Stimulated activated CD8-positive, alpha-beta memory T cell treated with anti-CD3 and anti-CD28 coated beads, Interleukin-12 subunit alpha, Interleukin-12 subunit beta, amount 100 ng/mL, for 4 hours (primary cell): ENCODE data around the gene TRAPPC3.

Experiments
- DNase-seq: peaks from one replicate; pipeline ENCODE4 v3.0.0-alpha.2; 2020; ENCODE audit warnings: low read depth

Gene TRAPPC3

DNA sequence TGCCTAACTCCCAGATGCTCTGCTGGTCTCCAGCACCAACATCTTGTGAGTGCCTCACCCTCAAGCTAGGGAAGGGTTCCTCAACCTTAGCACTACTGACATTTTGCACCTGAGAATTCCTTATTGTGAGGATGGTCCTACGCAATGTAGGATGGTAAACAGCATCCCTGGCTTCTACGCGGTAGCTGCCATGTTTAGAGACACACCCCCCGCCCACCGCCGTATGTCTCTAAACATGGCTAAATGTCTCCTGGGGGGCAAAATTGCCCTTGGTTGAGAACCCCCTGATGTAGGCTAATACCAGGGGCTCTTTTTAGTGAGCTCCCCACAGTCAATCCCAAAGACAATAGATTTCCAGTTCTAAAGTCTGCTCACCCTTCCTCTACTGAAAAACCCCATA lies 4.2 kb upstream of the TRAPPC3 start:
- DNase-seq, result no peak

- DNase-seq, result no peak
Observed at GRCh38 chr1:36151845-36152203, 2.5 kb upstream of the TRAPPC3 start.

GRCh38 chr1:36151134-36151844 lies 2.0 kb upstream of the TRAPPC3 start:
- no peak for DNase-seq

- peak; percentile 58 for DNase-seq
Observed at GRCh38 chr1:36150296-36151133, 1.2 kb upstream of the TRAPPC3 start.

DNA sequence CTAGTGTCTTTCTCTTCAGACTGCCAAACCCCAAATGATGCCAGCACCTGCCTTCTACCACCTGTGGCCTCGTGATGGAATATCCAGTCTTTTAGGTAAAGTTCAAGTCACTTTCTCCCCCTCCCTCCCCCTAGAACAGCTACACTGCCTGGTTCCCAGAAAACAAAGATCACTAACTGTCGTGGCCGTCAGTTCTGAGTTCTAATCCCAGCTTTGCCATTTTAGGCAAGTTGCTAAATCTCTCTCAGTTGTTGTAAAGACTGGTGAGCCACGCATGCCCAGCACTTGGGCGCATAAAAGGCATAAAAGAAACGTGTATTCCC lies 648 bp upstream of the TRAPPC3 start:
- no peak for DNase-seq

DNA sequence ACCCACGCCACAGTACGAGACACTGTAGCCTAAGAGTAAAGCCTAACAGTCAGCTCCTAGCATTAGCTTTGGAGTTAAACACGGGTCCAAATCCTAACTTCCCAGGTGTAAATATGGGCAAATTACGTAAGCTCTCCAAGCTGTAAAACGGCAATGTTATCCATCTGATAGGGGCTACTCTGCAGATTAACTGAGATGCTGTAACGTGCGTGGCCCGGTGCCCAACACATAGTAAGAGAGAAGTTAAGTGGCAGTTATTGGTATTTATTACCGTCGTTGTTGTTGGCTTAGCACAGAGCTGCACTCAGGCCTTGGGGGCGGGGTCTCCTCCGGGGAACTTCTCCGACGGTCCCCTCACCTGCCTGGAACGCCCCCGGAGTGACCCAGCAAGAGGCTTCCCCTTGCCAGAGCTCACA lies 457 bp downstream of the TRAPPC3 start:
- no peak for DNase-seq

- DNase-seq, result no peak
Observed at GRCh38 chr1:36144413-36144812, 4.9 kb downstream of the TRAPPC3 start.

- DNase-seq, result no peak
Observed at GRCh38 chr1:36143424-36143823, 5.9 kb downstream of the TRAPPC3 start.

DNA sequence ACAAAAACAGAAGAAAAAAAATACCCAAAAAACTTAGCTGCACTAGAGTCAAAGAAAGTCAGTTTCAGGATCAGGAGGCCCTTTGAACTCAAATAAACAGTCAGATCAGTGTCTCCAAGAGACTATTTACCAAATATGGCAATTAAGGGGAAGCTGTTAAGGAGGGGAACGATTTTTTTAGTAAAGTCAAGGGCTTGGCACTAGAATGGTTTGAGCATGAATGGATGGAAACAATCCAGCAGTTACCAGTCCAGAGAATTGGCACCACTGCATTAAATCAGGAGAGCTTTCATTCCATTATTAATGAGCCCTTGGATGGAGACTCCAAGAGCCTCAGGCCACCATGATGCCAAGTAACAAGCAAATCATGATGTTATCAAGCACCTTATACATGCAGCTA lies 7.2 kb downstream of the TRAPPC3 start:
- DNase-seq, result no peak

- DNase-seq, result no peak
Observed at GRCh38 chr1:36139521-36139920, 9.8 kb downstream of the TRAPPC3 start.

GRCh38 chr1:36137776-36138175 lies 11.5 kb downstream of the TRAPPC3 start:
- DNase-seq, result no peak

DNA sequence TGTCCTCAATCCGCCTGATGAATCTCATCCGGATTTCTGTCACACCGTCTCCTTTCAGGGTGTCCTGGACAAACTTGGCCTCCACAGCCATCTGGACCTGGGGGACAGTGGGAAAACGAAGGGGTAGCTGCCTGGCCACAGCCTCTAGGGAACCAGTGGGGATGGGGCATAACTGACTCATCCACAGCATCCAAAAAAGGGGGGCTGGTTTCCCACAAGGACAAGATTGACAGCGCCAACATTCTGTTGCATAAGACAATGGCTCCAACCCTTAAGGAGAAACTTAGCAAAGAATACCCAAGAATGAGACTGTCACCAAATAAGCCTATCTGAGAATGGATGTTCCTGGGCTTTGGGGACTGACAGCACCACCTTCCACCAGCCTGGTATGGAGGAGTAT lies 12.1 kb downstream of the TRAPPC3 start:
- DNase-seq, result no peak

- no peak for DNase-seq
Observed at GRCh38 chr1:36136535-36136934, 12.8 kb downstream of the TRAPPC3 start.

DNA sequence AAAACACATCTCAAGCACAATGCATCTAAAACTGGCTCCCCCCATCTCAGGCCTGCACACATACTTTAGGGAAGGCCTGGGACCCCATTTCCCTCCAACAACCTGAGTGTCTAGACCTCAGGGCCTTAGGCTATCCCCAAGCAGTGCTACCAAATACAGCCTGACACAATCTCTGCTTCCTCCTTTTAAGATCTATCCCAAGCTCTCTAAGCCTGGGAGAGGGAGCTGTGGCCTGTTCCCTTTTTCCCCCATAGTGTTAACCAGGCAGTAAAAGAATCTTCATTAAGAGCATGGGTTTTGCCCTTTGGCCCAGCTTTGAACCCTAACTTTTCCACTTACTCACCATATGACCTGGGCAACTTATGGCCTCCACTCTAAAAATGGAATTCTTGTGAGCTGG lies 13.5 kb downstream of the TRAPPC3 start:
- no peak for DNase-seq

DNA sequence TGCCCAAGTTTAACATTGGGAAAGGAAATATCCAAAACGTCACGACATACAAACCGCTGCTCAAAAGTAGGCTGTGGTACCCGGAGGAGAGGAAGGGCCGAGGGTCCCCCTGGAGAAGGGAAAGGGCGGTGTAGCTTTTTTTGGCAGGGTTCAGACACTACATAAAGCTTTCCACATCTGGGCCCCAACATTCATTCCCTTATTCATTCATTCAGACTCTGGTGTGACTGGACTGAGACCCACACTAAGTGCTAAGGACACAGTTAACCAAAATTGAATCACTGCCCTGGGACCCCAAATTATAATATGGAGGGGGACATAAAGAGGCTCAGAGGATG lies 14.0 kb downstream of the TRAPPC3 start:
- DNase-seq, result no peak

DNA sequence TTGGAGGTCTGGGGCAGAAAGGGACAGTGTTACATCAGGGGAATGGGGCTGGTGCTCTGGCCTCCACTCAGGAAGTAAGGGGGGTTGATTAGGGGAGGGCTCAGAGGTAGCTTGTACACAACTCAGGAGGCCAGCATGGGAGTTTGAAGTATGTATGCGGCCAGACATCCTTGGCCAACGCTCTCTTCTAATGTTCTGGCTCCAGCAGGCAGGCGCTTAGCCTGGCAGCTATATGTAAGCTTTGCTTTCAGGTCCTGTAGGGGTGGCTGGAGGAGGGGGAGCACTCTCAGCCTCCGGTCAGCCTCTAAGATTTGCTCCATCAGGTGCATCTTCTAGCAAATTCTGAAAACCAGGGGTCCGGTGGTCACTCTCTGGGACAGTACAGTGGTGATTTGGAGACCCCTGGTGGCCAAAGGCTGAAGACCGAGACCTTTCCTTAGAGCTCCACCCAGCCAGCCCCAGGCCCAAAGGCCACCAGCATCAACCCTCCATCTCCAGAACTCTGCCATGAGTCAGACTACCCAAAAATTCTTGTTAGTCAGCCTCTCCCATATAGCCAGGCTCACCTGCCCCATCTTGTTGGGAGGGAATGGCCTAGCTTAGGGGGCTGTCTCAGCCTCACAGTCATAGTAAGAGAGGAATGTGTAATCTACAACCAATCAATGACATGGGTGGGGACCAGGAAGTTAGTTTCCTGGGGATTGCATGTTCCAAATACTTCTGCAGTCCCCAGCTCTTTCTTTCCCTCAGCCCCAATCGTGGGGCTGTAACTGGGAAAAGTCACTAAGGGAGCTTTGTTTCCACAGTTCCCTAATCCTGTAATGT lies 14.6 kb downstream of the TRAPPC3 start:
- no peak for DNase-seq

DNA sequence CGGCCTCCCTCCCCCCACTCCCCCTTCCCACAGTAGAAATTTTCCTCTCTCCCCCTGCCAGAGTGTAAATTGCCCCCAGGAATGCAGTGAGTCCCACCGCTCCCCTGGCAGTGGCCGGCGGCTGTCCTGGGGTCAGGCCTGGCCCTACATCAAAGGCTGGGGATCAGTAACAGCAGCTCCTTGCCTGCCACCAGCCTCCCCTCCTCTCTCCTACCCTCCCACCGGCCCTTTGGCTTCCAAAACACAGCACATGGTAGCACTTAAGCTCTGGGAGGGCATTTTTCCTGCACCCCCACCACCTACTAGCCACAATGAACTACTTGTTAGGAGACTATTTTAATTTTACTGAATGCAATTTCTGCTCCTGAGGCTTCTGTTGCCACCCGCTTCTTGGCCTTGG lies 15.3 kb downstream of the TRAPPC3 start:
- DNase-seq, result no peak

GRCh38 chr1:36133484-36133883 lies 15.8 kb downstream of the TRAPPC3 start:
- no peak for DNase-seq

DNA sequence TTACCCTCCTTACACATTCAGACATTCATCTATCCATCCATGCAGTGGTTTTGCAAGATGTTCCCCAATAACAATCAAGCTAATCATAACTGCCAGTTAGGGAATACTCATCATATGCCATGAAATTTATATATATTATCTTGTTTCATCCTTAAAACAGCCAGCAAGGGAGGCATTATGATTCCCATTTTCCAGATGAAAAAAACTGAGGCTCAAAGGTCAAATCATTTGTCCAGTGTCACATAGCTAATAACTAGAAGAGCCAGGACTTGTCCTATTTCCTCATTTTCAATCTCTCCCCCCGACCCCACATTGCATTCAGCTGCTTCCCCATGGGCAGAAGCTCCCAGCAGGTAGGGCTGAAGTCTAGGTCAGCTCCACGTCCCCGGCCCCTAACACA lies 17.3 kb downstream of the TRAPPC3 start:
- DNase-seq, result no peak

- DNase-seq, result no peak
Observed at GRCh38 chr1:36128905-36129206, 20.4 kb downstream of the TRAPPC3 start.

DNA sequence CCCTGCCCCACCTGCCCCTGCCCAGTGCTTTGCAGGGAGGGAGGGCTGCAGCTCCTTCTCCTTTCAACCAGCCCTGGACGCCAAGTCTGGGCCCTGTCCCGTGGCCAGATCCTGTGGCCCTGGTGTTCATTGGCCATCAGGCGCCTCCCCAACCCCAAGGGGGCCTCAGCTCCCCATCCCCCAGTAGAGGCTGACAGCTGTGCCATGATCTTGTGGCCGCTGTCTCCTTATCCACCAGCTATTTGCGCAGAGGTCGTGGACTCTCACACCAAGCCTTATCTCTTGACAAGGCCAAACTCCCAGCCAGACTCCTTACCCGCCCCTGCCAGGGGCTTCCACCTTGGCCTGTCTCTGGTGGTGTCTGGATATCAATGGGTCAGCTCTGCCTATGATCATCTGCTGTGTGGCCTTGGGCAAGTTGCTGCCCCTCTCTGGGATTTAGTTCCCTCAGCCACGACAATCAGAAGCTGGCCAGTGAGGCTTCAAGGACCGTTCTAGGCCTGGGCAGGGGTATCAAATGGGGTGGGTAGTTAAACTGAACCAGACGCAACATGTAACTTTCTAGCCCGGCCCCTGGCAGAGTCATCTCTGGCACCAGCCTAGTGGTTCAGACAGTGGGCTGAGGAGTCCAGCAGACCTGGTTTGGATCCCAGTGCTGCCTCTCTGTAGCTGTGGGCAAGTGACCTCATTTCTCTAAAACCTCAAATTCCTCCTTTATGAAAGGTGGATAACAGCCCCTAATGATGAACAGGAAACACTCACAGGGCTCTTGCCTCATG lies 21.0 kb downstream of the TRAPPC3 start:
- DNase-seq, result no peak

- no peak for DNase-seq
Observed at GRCh38 chr1:36126797-36127500, 22.3 kb downstream of the TRAPPC3 start.
